SIG-M5 treated with dmso at 0.1 percent for 504 hours (cell line): ENCODE data around the gene PRIM1.
"Not testable (repeated sequence)": the region's sequence is repeated elsewhere in the genome, so short reads cannot be mapped to it uniquely, and the experiment has no call there.

ENCODE experiments used
- DNase-seq: peaks from one replicate; lab custom pipeline; 2025; ENCODE audit not compliant: unreplicated experiment; lab: John Stamatoyannopoulos, UW

The PRIM1 gene

GRCh38 chr12:56718636-56719035 lies 33.5 kb downstream of the PRIM1 start:
- no peak for DNase-seq

GRCh38 chr12:56718149-56718548 lies 34.0 kb downstream of the PRIM1 start:
- no peak for DNase-seq

GRCh38 chr12:56716933-56717880 lies 34.9 kb downstream of the PRIM1 start:
- DNase-seq, result no peak

GRCh38 chr12:56716458-56716857 lies 35.7 kb downstream of the PRIM1 start:
- peak; percentile 34 for DNase-seq

- DNase-seq, result no peak
Observed at GRCh38 chr12:56715798-56716197, 36.3 kb downstream of the PRIM1 start.

GRCh38 chr12:56714431-56714929 lies 37.6 kb downstream of the PRIM1 start:
- no peak for DNase-seq

- DNase-seq, result no peak
Observed at GRCh38 chr12:56713345-56713744, 38.8 kb downstream of the PRIM1 start.

- no peak for DNase-seq
Observed at GRCh38 chr12:56709759-56710376, 42.3 kb downstream of the PRIM1 start.

- not testable (repeated sequence) for DNase-seq
Observed at GRCh38 chr12:56704522-56704921, 47.6 kb downstream of the PRIM1 start.

- DNase-seq, result peak; percentile 67
Observed at GRCh38 chr12:56699020-56699661, 53.0 kb downstream of the PRIM1 start.

- no peak for DNase-seq
Observed at GRCh38 chr12:56695327-56696101, 56.6 kb downstream of the PRIM1 start.

- DNase-seq, result no peak
Observed at GRCh38 chr12:56694161-56694560, 58.0 kb downstream of the PRIM1 start.

- DNase-seq, result no peak
Observed at GRCh38 chr12:56688846-56689109, 63.3 kb downstream of the PRIM1 start.

- peak; percentile 99 for DNase-seq
Observed at GRCh38 chr12:56688129-56688845, 63.8 kb downstream of the PRIM1 start, which contains the start of gene PTGES3. PTGES3 (minus strand) TSS chr12:56688284; CDS start chr12:56687999, 285 bp downstream.

- peak; percentile 72 for DNase-seq
Observed at GRCh38 chr12:56687223-56688128, 64.6 kb downstream of the PRIM1 start.

GRCh38 chr12:56684745-56685359 lies 67.3 kb downstream of the PRIM1 start:
- DNase-seq, result peak; percentile 65

GRCh38 chr12:56682323-56682722 lies 69.8 kb downstream of the PRIM1 start:
- no peak for DNase-seq
